NCI-H748 (cell line): ENCODE measurements around the gene EPHA7.
A peak's percentile ranks its signal among the peaks of the same experiment; 100 is the strongest.

Experiments
- DNase-seq: peaks from one replicate; lab custom pipeline; 2025; ENCODE audit not compliant: unreplicated experiment; lab: John Stamatoyannopoulos, UW

Gene EPHA7

GRCh38 chr6:93260881-93261280, 158.5 kb downstream of the EPHA7 start:
- DNase-seq = no peak

- DNase-seq = no peak
Measured at GRCh38 chr6:93259332-93259731, 160.0 kb downstream of the EPHA7 start.

GRCh38 chr6:93252930-93253329, 166.4 kb downstream of the EPHA7 start:
- no peak for DNase-seq

- DNase-seq = no peak
Measured at GRCh38 chr6:93248631-93249030, 170.7 kb downstream of the EPHA7 start.

- no peak for DNase-seq
Measured at GRCh38 chr6:93243231-93243778, 176.1 kb downstream of the EPHA7 start.

- DNase-seq = no peak
Measured at GRCh38 chr6:93242049-93242448, 177.3 kb downstream of the EPHA7 start.

- no peak for DNase-seq
Measured at GRCh38 chr6:93238632-93239031, 180.7 kb downstream of the EPHA7 start.

GRCh38 chr6:93235775-93236174, 183.6 kb downstream of the EPHA7 start:
- DNase-seq = no peak

- DNase-seq = no peak
Measured at GRCh38 chr6:93226822-93227221, 192.5 kb downstream of the EPHA7 start.

- DNase-seq = no peak
Measured at GRCh38 chr6:93222071-93222851, 197.1 kb downstream of the EPHA7 start.

- peak; percentile 53 for DNase-seq
Measured at GRCh38 chr6:93219447-93219846, 199.9 kb downstream of the EPHA7 start.

GRCh38 chr6:93218096-93218495, 201.3 kb downstream of the EPHA7 start:
- no peak for DNase-seq

- no peak for DNase-seq
Measured at GRCh38 chr6:93213028-93213427, 206.3 kb downstream of the EPHA7 start.

GRCh38 chr6:93210908-93211307, 208.5 kb downstream of the EPHA7 start:
- no peak for DNase-seq

- no peak for DNase-seq
Measured at GRCh38 chr6:93209358-93209757, 210.0 kb downstream of the EPHA7 start.

- DNase-seq = no peak
Measured at GRCh38 chr6:93196406-93196970, 222.9 kb downstream of the EPHA7 start.

- DNase-seq = peak; percentile 32
Measured at GRCh38 chr6:93194480-93194879, 224.9 kb downstream of the EPHA7 start.

- no peak for DNase-seq
Measured at GRCh38 chr6:93193868-93194267, 225.5 kb downstream of the EPHA7 start.
